Psoas muscle (tissue), 8 donors: ENCODE data around the gene KITLG. TPM values are rescaled to one million over a fixed set of nuclear protein-coding genes. Genes with fewer than 3 reads are reported as not detected.

Source experiments
- ATAC-seq, 4 donors: fragments of 200-7000 bp; cut with Tn5 transposase; one replicate each; pipeline ENCODE4 v1.9.1; 2020; ENCODE audit warnings: moderate library complexity in 3 of 4, mild to moderate bottlenecking in 2 of 4
- DNase-seq, 2 donors: peaks; one replicate each; pipeline ENCODE4 v3.0.0-alpha.2; 2020
- H3K27ac ChIP-seq: fragments of 200-600 bp; one replicate; pipeline ENCODE4 v1.8.0; 2022
- H3K27me3 ChIP-seq, 3 donors: fragments of 200-600 bp in 1 of 3; one replicate each; pipeline versions ENCODE4 v1.6.1 to v1.8.0; 2013 to 2022; ENCODE audit warnings: low read length in 2 of 3, mild to moderate bottlenecking in 2 of 3, moderate library complexity in 1 of 3; ENCODE audit not compliant: insufficient read depth in 3 of 3
- H3K36me3 ChIP-seq, 2 donors: fragments of 200-600 bp in 1 of 2; one replicate each; pipeline versions ENCODE4 v1.6.1 to v1.8.0; 2013 to 2022; ENCODE audit warnings: low read depth in 1 of 2, mild to moderate bottlenecking in 1 of 2, moderate library complexity in 1 of 2; ENCODE audit not compliant: insufficient read depth in 1 of 2
- H3K4me1 ChIP-seq: fragments of 200-600 bp; one replicate; pipeline ENCODE4 v1.8.0; 2022
- H3K4me3 ChIP-seq: fragments of 200-600 bp; one replicate; pipeline ENCODE4 v1.8.0; 2022; ENCODE audit warnings: mild to moderate bottlenecking
- H3K9me3 ChIP-seq: fragments of 200-600 bp; one replicate; pipeline ENCODE4 v1.8.0; 2022
- WGBS, 3 donors: extraction: QIAGEN DNeasy Blood & Tissue Kit; methylation state at CpG; one replicate each; pipeline versions ENCODE4 v1.1.6 to v1.1.7; 2013; 5-methylcytosine and 5-hydroxymethylcytosine counted together
- intact Hi-C, 2 donors: fragments of 100-400 bp; cut with DNase I; formaldehyde crosslinking; loops; one replicate each; pipeline versions ENCODE4 v1.11.0 to v1.14.2; 2022
- polyA plus RNA-seq, 3 donors: library from polyadenylated mRNA; stranded (reverse); fragments of 200-250 nt; gene quantifications; one replicate each; pipeline ENCODE4 v1.2.3, GENCODE V29; 2013
- total RNA-seq, 4 donors: library from RNA; stranded (reverse); fragmentation: NEBNext Ultra II Directional in 2 of 4; extraction: Animal tissue kit (Norgen Biotek cat#: 25700) in 2 of 4; gene quantifications; one replicate each; pipeline versions ENCODE4 v1.2.1 to v1.2.4, GENCODE V29; 2021 to 2023
- TF ChIP-seq, protein P1 (sequence below): fragments of 200-600 bp; IDR thresholded peaks from one replicate; pipeline ENCODE4 v1.8.0; 2022; ENCODE audit warnings: antibody characterized with exemption
- donor health status: healthy with polysubstance abuse.
- donor health status: DM: no; HTN: no; CAD: no; lungs with moderate emphysema.
- donor health status: Bipolar disorder and iron deficiency.
- donor health status: healthy.
- donor health status: DM: yes; HTN: yes; CAD: no.
- donor health status: DM: no; HTN: no; CAD: no.
- donor health status: DM: no; HTN: no; CAD: no.
- donor health status: DM: yes; HTN: yes; CAD: no.

KITLG gene
- total and polyA plus RNA-seq, 7 donors: 1.5 to 11.5 (median 4.1) TPM

DNA sequence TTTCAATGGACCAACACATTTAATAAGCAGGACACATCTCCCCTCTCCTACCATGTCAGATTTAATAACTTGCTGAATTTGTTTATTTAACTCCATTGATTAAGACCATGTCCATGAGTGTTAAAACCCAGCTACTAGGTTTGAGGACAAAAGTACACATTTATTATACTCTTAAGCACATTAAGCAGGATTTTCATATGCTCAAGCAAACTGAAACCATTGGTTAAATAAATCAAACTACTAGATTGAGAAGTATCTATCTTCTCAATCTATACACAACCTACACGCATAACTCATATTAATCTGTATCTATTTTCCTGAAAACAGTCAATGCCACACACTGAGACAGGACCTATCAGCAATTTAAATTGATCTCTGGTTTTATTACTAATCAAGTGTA lies 85.2 kb downstream of the KITLG start:
- Histone ChIP-seq H3K36me3 (no peaks in the 10 kb centered on the region), H3K9me3 (no peaks in the 10 kb centered on the region), H3K4me3 (no peak overlapping the region), H3K4me1 (peaks cover 11% of the 10 kb centered on the region), H3K27ac (no peak overlapping the region), H3K27me3 (no peaks in the 10 kb centered on the region)
- ATAC-seq (no peak), DNase-seq (no peak)
- intact Hi-C loops: no loop called here
- TF ChIP-seq, protein P1, sequence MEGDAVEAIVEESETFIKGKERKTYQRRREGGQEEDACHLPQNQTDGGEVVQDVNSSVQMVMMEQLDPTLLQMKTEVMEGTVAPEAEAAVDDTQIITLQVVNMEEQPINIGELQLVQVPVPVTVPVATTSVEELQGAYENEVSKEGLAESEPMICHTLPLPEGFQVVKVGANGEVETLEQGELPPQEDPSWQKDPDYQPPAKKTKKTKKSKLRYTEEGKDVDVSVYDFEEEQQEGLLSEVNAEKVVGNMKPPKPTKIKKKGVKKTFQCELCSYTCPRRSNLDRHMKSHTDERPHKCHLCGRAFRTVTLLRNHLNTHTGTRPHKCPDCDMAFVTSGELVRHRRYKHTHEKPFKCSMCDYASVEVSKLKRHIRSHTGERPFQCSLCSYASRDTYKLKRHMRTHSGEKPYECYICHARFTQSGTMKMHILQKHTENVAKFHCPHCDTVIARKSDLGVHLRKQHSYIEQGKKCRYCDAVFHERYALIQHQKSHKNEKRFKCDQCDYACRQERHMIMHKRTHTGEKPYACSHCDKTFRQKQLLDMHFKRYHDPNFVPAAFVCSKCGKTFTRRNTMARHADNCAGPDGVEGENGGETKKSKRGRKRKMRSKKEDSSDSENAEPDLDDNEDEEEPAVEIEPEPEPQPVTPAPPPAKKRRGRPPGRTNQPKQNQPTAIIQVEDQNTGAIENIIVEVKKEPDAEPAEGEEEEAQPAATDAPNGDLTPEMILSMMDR: no peak
- WGBS, 3 donors: 98 to 100% (median 99%) methylated on average over 1 of the region's 1 CpG

DNA sequence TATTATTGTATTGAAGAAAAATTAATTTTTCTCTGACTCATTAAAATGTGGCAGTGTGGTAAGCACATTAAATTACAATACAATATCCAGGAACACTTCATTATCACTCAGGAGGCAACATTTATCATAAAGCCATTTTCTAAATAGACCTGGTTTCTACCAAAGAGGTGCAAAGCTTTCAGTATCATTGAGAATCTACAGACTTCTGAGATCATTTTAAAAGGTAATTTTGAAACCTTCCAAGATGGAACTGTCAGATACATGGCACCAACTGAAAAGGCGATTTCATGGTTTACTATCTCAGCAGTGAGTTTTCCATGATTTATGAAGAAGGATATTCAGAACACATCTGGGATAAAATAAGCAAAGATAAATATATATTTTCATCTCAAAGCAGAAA lies 85.8 kb downstream of the KITLG start:
- Histone ChIP-seq H3K4me1 (peaks cover 11% of the 10 kb centered on the region), H3K9me3 (no peaks in the 10 kb centered on the region), H3K27ac (no peak overlapping the region), H3K36me3 (no peaks in the 10 kb centered on the region), H3K4me3 (no peak overlapping the region), H3K27me3 (no peaks in the 10 kb centered on the region)
- 77 to 95% (median 81%) methylated on average over 1 of the region's 1 CpG for WGBS, 3 donors
- ATAC-seq (no peak), DNase-seq (no peak)
- intact Hi-C loops: no loop called here
- TF ChIP-seq, protein P1: no peak

DNA sequence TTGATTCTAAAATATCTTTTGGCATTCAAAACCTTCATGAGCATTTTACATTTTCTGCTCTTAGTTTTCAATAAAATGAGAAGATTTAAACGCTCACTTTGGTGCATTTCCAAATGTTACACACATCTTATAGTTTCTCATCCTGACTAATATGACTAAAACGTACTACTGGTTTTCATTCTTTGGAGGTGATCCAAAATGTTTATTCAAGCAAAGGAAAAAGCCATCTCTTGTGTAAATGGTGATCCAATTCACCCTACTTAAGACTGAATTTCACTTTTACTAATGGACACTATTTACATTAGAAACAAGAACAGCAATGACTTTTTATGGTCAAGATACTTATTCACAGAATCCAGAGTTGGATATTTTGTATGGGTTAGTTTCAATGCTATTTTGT lies 86.6 kb downstream of the KITLG start:
- intact Hi-C loops: no loop called here
- TF ChIP-seq, protein P1: no peak
- DNase-seq (no peak), ATAC-seq (no peak)
- Histone ChIP-seq H3K27ac (no peak overlapping the region), H3K36me3 (no peaks in the 10 kb centered on the region), H3K4me3 (no peak overlapping the region), H3K4me1 (peaks cover 11% of the 10 kb centered on the region), H3K27me3 (no peaks in the 10 kb centered on the region), H3K9me3 (no peaks in the 10 kb centered on the region)
- WGBS, 3 donors: 30 to 39% (median 36%) methylated on average over 2 of the region's 2 CpGs

DNA sequence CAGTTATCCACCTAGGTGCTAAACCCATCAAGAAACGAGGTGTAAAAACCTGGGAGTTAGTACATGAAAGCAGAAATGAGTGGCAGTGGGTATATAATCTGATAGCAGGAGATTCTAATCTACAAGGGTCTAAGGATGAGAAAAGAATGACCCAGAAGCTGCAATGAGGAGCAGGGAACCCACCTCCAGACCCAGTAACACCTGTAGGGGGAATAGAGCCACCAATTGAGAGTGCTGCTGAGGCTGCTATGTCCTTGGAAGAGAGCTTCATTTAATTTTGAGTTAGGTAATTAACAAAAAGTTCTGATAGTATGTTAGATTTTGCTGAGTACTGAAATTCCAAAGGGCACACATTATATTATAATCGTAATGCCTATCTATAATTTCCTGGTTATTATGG lies 89.8 kb downstream of the KITLG start:
- no peak for DNase-seq
- H3K4me3 ChIP-seq: no peak overlapping the region
- TF ChIP-seq, protein P1: no peak
- no peaks in the 10 kb centered on the region for H3K27me3 ChIP-seq
- ATAC-seq: no peak
- no peaks in the 10 kb centered on the region for H3K4me1 ChIP-seq
- H3K36me3 ChIP-seq: no peaks in the 10 kb centered on the region
- no peak overlapping the region for H3K27ac ChIP-seq
- 81 to 91% (median 83%) methylated on average over 2 of the region's 2 CpGs for WGBS, 3 donors
- intact Hi-C loops: no loop called here
- H3K9me3 ChIP-seq: no peaks in the 10 kb centered on the region

DNA sequence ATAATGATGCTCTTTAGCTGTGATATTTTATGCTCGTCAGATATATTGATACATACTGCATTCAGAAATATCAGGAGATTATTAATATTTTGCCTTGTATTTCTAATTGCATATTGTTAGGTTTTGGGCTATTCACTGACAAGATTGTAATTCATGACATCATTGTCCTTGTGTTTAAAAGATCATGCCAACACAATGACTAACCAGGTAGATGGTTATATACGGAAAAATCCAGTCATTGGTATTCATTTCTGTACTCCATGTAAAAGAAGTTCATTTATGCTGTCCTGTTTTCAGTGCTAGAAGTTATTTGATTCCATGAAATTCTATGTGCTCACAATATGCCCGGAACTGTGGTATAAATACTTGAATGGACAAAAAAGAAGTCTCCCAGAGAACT lies 107.5 kb downstream of the KITLG start:
- WGBS, 3 donors: 62 to 76% (median 72%) methylated on average over 3 of the region's 3 CpGs
- H3K27me3 ChIP-seq: no peaks in the 10 kb centered on the region
- DNase-seq (no peak), ATAC-seq (no peak)
- H3K36me3 ChIP-seq: no peaks in the 10 kb centered on the region
- H3K9me3 ChIP-seq: no peaks in the 10 kb centered on the region
- TF ChIP-seq, protein P1: no peak
- H3K4me1 ChIP-seq: peaks cover 6% of the 10 kb centered on the region
- intact Hi-C loops: loop anchor here in 1 of 2 donors (5.0 kb wide), 1 partner anchor 285 kb away; no protein-coding TSS in a partner anchor
- H3K27ac ChIP-seq: no peak overlapping the region
- H3K4me3 ChIP-seq: no peak overlapping the region
